ENCODE results near the gene UBALD1. TPM values are rescaled to one million over a fixed set of nuclear protein-coding genes. Genes with fewer than 3 reads are reported as not detected.

The UBALD1 gene
- total RNA-seq, 1 donor from 2014 or later = 54.6 TPM

GRCh38 chr16:4655801-4656200 lies 41.1 kb upstream of the UBALD1 start:
- no peak for DNase-seq
- H3K9me3 Mint-ChIP-seq (ENCODE audit: unreplicated experiment) = peaks cover 5% of the 10 kb centered on the region
- no peaks in the 10 kb centered on the region for H3K36me3 Mint-ChIP-seq (ENCODE audit: unreplicated experiment)
- TF ChIP-seq CTCF (IDR thresholded peaks at IDR 0.05; ENCODE audit: partially characterized antibody, unreplicated experiment) = no peak
- peak overlapping the region; percentile 87 for H3K27ac Mint-ChIP-seq (ENCODE audit: unreplicated experiment)
- peaks cover 7% of the 10 kb centered on the region for H3K27me3 Mint-ChIP-seq (ENCODE audit: unreplicated experiment)
- H3K4me1 Mint-ChIP-seq (ENCODE audit: low read depth, unreplicated experiment) = peaks cover 8% of the 10 kb centered on the region
- peak overlapping the region; percentile 5 for H3K4me3 Mint-ChIP-seq (ENCODE audit: unreplicated experiment)

- DNase-seq = no peak
- TF ChIP-seq CTCF (IDR thresholded peaks at IDR 0.05; ENCODE audit: partially characterized antibody, unreplicated experiment) = no peak
- H3K36me3 Mint-ChIP-seq (ENCODE audit: unreplicated experiment) = no peaks in the 10 kb centered on the region
- peaks cover 5% of the 10 kb centered on the region for H3K9me3 Mint-ChIP-seq (ENCODE audit: unreplicated experiment)
- H3K4me3 Mint-ChIP-seq (ENCODE audit: unreplicated experiment) = no peak overlapping the region
- peaks cover 8% of the 10 kb centered on the region for H3K4me1 Mint-ChIP-seq (ENCODE audit: low read depth, unreplicated experiment)
- H3K27ac Mint-ChIP-seq (ENCODE audit: unreplicated experiment) = no peak overlapping the region
- H3K27me3 Mint-ChIP-seq (ENCODE audit: unreplicated experiment) = peaks cover 7% of the 10 kb centered on the region
Measured at GRCh38 chr16:4654964-4655590, 40.4 kb upstream of the UBALD1 start.

- no peak for DNase-seq
- no peak for TF ChIP-seq CTCF (IDR thresholded peaks at IDR 0.05; ENCODE audit: partially characterized antibody, unreplicated experiment)
- H3K4me3 Mint-ChIP-seq (ENCODE audit: unreplicated experiment) = no peak overlapping the region
- peaks cover 3% of the 10 kb centered on the region for H3K36me3 Mint-ChIP-seq (ENCODE audit: unreplicated experiment)
- peaks cover 9% of the 10 kb centered on the region for H3K27me3 Mint-ChIP-seq (ENCODE audit: unreplicated experiment)
- peak overlapping the region; percentile 22 for H3K27ac Mint-ChIP-seq (ENCODE audit: unreplicated experiment)
- H3K4me1 Mint-ChIP-seq (ENCODE audit: low read depth, unreplicated experiment) = peaks cover 8% of the 10 kb centered on the region
- H3K9me3 Mint-ChIP-seq (ENCODE audit: unreplicated experiment) = peaks cover 7% of the 10 kb centered on the region
Measured at GRCh38 chr16:4654011-4654963, 39.6 kb upstream of the UBALD1 start.

- Mint-ChIP-seq H3K27me3 (ENCODE audit: unreplicated experiment) (peaks cover 10% of the 10 kb centered on the region), H3K4me1 (ENCODE audit: low read depth, unreplicated experiment) (peaks cover 8% of the 10 kb centered on the region), H3K36me3 (ENCODE audit: unreplicated experiment) (peaks cover 9% of the 10 kb centered on the region), H3K27ac (ENCODE audit: unreplicated experiment) (no peak overlapping the region), H3K9me3 (ENCODE audit: unreplicated experiment) (peaks cover 10% of the 10 kb centered on the region), H3K4me3 (ENCODE audit: unreplicated experiment) (no peak overlapping the region)
- DNase-seq = no peak
- TF ChIP-seq CTCF (IDR thresholded peaks at IDR 0.05; ENCODE audit: partially characterized antibody, unreplicated experiment) = no peak
Measured at GRCh38 chr16:4652561-4652960, 37.9 kb upstream of the UBALD1 start.

- TF ChIP-seq CTCF (IDR thresholded peaks at IDR 0.05; ENCODE audit: partially characterized antibody, unreplicated experiment) = no peak
- Mint-ChIP-seq H3K27ac (ENCODE audit: unreplicated experiment) (no peak overlapping the region), H3K9me3 (ENCODE audit: unreplicated experiment) (peaks cover 13% of the 10 kb centered on the region), H3K4me1 (ENCODE audit: low read depth, unreplicated experiment) (peaks cover 8% of the 10 kb centered on the region), H3K4me3 (ENCODE audit: unreplicated experiment) (no peak overlapping the region), H3K36me3 (ENCODE audit: unreplicated experiment) (peaks cover 9% of the 10 kb centered on the region), H3K27me3 (ENCODE audit: unreplicated experiment) (peaks cover 10% of the 10 kb centered on the region)
- no peak for DNase-seq
Measured at GRCh38 chr16:4651827-4652226, 37.1 kb upstream of the UBALD1 start.

Data from glutamatergic neuron (in vitro differentiated cells).